GM19397 (cell line): ENCODE results near the gene SLC22A5.
"Not testable (repeated sequence)": the region's sequence is repeated elsewhere in the genome, so short reads cannot be mapped to it uniquely, and the experiment has no call there.

ENCODE experiments used
- ATAC-seq: cut with Tn5 transposase; IDR thresholded peaks from one replicate; pipeline ENCODE4 v1.9.1; 2021; ENCODE audit warnings: mild to moderate bottlenecking, moderate library complexity; ENCODE audit not compliant: unreplicated experiment

The SLC22A5 gene

GRCh38 chr5:132425009-132425937 lies 55.8 kb downstream of the SLC22A5 start:
- ATAC-seq: peak; percentile 42

GRCh38 chr5:132425975-132426524 lies 56.5 kb downstream of the SLC22A5 start:
- no peak for ATAC-seq

GRCh38 chr5:132426525-132427138 lies 57.1 kb downstream of the SLC22A5 start:
- ATAC-seq: peak; percentile 38

GRCh38 chr5:132427281-132428146 lies 58.0 kb downstream of the SLC22A5 start:
- ATAC-seq: no peak

- no peak for ATAC-seq
Measured at GRCh38 chr5:132428147-132428482, 58.6 kb downstream of the SLC22A5 start.

GRCh38 chr5:132428484-132429462 lies 59.3 kb downstream of the SLC22A5 start:
- no peak for ATAC-seq

- no peak for ATAC-seq
Measured at GRCh38 chr5:132429463-132430440, 60.2 kb downstream of the SLC22A5 start.

GRCh38 chr5:132430746-132431145 lies 61.2 kb downstream of the SLC22A5 start:
- no peak for ATAC-seq

- ATAC-seq: no peak
Measured at GRCh38 chr5:132431632-132432031, 62.1 kb downstream of the SLC22A5 start.

- ATAC-seq: no peak
Measured at GRCh38 chr5:132433141-132433540, 63.6 kb downstream of the SLC22A5 start.

- no peak for ATAC-seq
Measured at GRCh38 chr5:132434416-132435286, 65.1 kb downstream of the SLC22A5 start.

GRCh38 chr5:132435447-132435846 lies 65.9 kb downstream of the SLC22A5 start:
- no peak for ATAC-seq

GRCh38 chr5:132435886-132436285 lies 66.4 kb downstream of the SLC22A5 start:
- ATAC-seq: no peak

- ATAC-seq: no peak
Measured at GRCh38 chr5:132436936-132437335, 67.4 kb downstream of the SLC22A5 start.

- ATAC-seq: peak; percentile 85
Measured at GRCh38 chr5:132437604-132438266, 68.2 kb downstream of the SLC22A5 start.

- not testable (repeated sequence) for ATAC-seq
Measured at GRCh38 chr5:132438267-132438645, 68.7 kb downstream of the SLC22A5 start.

- no peak for ATAC-seq
Measured at GRCh38 chr5:132438917-132439316, 69.4 kb downstream of the SLC22A5 start.
